ENCODE measurements around the gene TRAPPC5. TPM values are rescaled to one million over a fixed set of nuclear protein-coding genes. Genes with fewer than 3 reads are reported as not detected.

TRAPPC5 gene
- total and polyA plus RNA-seq, 10 of the 15 experiments (the other 5 are each of a cell fraction or from before 2014, with no cell fraction given) = 4.2 to 210 (median 89.1) TPM

DNA sequence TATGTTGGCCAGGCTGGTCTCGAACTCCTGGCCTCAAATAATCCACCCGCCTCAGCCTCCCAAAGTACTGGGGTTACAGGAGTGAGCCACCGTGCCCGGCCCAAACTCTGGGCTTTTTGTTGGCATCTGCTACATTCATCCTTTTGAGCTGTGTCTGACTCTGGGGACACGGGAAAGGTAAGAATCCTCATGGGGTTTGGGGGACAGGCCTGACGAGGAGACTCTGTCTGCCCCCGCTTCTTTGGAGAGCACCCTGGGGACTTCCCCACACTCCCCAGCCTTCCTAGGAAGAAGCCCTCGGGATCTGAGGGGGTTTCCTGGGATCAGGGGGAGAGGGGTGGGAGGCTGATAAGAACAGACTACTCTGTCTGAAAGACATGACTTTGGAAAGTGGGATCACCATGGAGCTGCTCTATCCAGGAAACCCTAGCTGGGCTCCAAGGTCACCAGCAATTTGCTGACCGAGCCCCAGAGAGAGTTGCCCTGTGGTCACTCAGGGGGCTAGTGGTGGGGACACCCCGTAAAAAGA, 29.4 kb downstream of the TRAPPC5 start (continued):
- no peak for TF ChIP-seq MTA2 (IDR thresholded peaks at IDR 0.05; ENCODE audit: low read depth)
- TF ChIP-seq, protein P1, sequence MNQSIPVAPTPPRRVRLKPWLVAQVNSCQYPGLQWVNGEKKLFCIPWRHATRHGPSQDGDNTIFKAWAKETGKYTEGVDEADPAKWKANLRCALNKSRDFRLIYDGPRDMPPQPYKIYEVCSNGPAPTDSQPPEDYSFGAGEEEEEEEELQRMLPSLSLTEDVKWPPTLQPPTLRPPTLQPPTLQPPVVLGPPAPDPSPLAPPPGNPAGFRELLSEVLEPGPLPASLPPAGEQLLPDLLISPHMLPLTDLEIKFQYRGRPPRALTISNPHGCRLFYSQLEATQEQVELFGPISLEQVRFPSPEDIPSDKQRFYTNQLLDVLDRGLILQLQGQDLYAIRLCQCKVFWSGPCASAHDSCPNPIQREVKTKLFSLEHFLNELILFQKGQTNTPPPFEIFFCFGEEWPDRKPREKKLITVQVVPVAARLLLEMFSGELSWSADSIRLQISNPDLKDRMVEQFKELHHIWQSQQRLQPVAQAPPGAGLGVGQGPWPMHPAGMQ (IDR thresholded peaks at IDR 0.05; ENCODE audit: borderline replicate concordance) = no peak
- TF ChIP-seq, protein P2, sequence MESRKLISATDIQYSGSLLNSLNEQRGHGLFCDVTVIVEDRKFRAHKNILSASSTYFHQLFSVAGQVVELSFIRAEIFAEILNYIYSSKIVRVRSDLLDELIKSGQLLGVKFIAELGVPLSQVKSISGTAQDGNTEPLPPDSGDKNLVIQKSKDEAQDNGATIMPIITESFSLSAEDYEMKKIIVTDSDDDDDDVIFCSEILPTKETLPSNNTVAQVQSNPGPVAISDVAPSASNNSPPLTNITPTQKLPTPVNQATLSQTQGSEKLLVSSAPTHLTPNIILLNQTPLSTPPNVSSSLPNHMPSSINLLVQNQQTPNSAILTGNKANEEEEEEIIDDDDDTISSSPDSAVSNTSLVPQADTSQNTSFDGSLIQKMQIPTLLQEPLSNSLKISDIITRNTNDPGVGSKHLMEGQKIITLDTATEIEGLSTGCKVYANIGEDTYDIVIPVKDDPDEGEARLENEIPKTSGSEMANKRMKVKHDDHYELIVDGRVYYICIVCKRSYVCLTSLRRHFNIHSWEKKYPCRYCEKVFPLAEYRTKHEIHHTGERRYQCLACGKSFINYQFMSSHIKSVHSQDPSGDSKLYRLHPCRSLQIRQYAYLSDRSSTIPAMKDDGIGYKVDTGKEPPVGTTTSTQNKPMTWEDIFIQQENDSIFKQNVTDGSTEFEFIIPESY (IDR thresholded peaks at IDR 0.05) = no peak
- no peak for TF ChIP-seq ASH2L (IDR thresholded peaks at IDR 0.05; ENCODE audit: borderline replicate concordance, low read depth)
- peak in 1 of 2 experiments; percentile 33; a peak in 1 of 3 replicates for TF ChIP-seq EGR1 (IDR thresholded peaks at IDR 0.05; ENCODE audit: borderline replicate concordance in 1 of 2, low read depth in 2 of 2, low read length in 2 of 2)
- TF ChIP-seq IKZF2 (IDR thresholded peaks at IDR 0.05) = peak; percentile 24 to 34; a peak in 1 of 4 replicates
- no peak for TF ChIP-seq CREM (IDR thresholded peaks at IDR 0.05; ENCODE audit: low read depth)
- TF ChIP-seq MEF2A (IDR thresholded peaks at IDR 0.05; ENCODE audit: insufficient read depth, low read depth, low read length) = no peak
- TF ChIP-seq KLF5 (IDR thresholded peaks at IDR 0.05; ENCODE audit: partially characterized antibody) = no peak
- no peak for TF ChIP-seq NRF1 (conservative IDR thresholded peaks at IDR 0.05; ENCODE audit: low read depth, low read length)
- TF ChIP-seq, protein P3, sequence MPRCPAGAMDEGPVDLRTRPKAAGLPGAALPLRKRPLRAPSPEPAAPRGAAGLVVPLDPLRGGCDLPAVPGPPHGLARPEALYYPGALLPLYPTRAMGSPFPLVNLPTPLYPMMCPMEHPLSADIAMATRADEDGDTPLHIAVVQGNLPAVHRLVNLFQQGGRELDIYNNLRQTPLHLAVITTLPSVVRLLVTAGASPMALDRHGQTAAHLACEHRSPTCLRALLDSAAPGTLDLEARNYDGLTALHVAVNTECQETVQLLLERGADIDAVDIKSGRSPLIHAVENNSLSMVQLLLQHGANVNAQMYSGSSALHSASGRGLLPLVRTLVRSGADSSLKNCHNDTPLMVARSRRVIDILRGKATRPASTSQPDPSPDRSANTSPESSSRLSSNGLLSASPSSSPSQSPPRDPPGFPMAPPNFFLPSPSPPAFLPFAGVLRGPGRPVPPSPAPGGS (IDR thresholded peaks at IDR 0.05; ENCODE audit: borderline replicate concordance, insufficient read depth, low read depth, low read length, poor library complexity, severe bottlenecking) = no peak
- TF ChIP-seq, protein P4, sequence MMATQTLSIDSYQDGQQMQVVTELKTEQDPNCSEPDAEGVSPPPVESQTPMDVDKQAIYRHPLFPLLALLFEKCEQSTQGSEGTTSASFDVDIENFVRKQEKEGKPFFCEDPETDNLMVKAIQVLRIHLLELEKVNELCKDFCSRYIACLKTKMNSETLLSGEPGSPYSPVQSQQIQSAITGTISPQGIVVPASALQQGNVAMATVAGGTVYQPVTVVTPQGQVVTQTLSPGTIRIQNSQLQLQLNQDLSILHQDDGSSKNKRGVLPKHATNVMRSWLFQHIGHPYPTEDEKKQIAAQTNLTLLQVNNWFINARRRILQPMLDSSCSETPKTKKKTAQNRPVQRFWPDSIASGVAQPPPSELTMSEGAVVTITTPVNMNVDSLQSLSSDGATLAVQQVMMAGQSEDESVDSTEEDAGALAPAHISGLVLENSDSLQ (IDR thresholded peaks at IDR 0.05) = no peak
- TF ChIP-seq, protein P5, sequence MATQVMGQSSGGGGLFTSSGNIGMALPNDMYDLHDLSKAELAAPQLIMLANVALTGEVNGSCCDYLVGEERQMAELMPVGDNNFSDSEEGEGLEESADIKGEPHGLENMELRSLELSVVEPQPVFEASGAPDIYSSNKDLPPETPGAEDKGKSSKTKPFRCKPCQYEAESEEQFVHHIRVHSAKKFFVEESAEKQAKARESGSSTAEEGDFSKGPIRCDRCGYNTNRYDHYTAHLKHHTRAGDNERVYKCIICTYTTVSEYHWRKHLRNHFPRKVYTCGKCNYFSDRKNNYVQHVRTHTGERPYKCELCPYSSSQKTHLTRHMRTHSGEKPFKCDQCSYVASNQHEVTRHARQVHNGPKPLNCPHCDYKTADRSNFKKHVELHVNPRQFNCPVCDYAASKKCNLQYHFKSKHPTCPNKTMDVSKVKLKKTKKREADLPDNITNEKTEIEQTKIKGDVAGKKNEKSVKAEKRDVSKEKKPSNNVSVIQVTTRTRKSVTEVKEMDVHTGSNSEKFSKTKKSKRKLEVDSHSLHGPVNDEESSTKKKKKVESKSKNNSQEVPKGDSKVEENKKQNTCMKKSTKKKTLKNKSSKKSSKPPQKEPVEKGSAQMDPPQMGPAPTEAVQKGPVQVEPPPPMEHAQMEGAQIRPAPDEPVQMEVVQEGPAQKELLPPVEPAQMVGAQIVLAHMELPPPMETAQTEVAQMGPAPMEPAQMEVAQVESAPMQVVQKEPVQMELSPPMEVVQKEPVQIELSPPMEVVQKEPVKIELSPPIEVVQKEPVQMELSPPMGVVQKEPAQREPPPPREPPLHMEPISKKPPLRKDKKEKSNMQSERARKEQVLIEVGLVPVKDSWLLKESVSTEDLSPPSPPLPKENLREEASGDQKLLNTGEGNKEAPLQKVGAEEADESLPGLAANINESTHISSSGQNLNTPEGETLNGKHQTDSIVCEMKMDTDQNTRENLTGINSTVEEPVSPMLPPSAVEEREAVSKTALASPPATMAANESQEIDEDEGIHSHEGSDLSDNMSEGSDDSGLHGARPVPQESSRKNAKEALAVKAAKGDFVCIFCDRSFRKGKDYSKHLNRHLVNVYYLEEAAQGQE (IDR thresholded peaks at IDR 0.05; ENCODE audit: low read depth, low read length) = no peak
- no peak for TF ChIP-seq NR2C1 (IDR thresholded peaks at IDR 0.05)
- no peak for TF ChIP-seq SMAD5 (IDR thresholded peaks at IDR 0.05; ENCODE audit: low read depth)
- TF ChIP-seq, protein P6, sequence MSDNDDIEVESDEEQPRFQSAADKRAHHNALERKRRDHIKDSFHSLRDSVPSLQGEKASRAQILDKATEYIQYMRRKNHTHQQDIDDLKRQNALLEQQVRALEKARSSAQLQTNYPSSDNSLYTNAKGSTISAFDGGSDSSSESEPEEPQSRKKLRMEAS (IDR thresholded peaks at IDR 0.05; ENCODE audit: low read depth, low read length) = no peak
- no peak for TF ChIP-seq CEBPB (IDR thresholded peaks at IDR 0.05; ENCODE audit: borderline replicate concordance in 1 of 2, low read depth in 2 of 2, low read length in 2 of 2)
- no peak for TF ChIP-seq ZNF274 (IDR thresholded peaks at IDR 0.05; ENCODE audit: insufficient read depth, insufficient read length)

All from GM12878 (cell line).